Measurements from ENCODE around the gene SLC47A1. TPM values are rescaled to one million over a fixed set of nuclear protein-coding genes. Genes with fewer than 3 reads are reported as not detected.

Gene SLC47A1
- polyA plus RNA-seq, 2 of the 4 experiments (the other 2 are of a cell fraction), result 21.1 to 24.6 TPM

GRCh38 chr17:19540706-19541370, 7.2 kb downstream of the SLC47A1 start:
- ATAC-seq (no peak), FAIRE-seq (no peak), DNase-seq (ENCODE audit: low read depth in 1 of 2, low spot score in 1 of 2) (no peak)
- POLR2A ChIA-PET, result interaction anchor here (1.9 kb wide), 1 partner anchor 108 kb away, joined by 6 read pairs; the partner anchor contains the start of gene ALDH3A2
- H3K4me1 ChIP-seq, result no peaks in the 10 kb centered on the region
- H3K4me3 ChIP-seq, result no peak overlapping the region
- CTCF ChIA-PET, result interaction anchor here (0.8 to 2.0 kb wide), 6 partner anchors 10 to 226 kb away, joined by 3 to 7 read pairs (median 4); no protein-coding TSS in a partner anchor
- TF ChIP-seq ZFP36 (IDR thresholded peaks at IDR 0.05; ENCODE audit: borderline replicate concordance, partially characterized antibody) (no peak), MAX (IDR thresholded peaks at IDR 0.05) (no peak), SMC3 (IDR thresholded peaks at IDR 0.05) (no peak), CHD4 (IDR thresholded peaks at IDR 0.05; ENCODE audit: borderline replicate concordance) (no peak), MYC (IDR thresholded peaks at IDR 0.05; ENCODE audit: borderline replicate concordance, low read length) (no peak), HEYL (CRISPR knock-in tag; IDR thresholded peaks at IDR 0.05) (no peak), JUNB (IDR thresholded peaks at IDR 0.05) (no peak), KDM1A (IDR thresholded peaks at IDR 0.05; ENCODE audit: low read depth) (no peak)
- H3K4me2 ChIP-seq, result no peak overlapping the region
- 91% methylated on average over 13 of the region's 13 CpGs for WGBS (ENCODE audit: missing lambda C conversion rate)
- no peak overlapping the region for H3K27ac ChIP-seq
- H3K9me3 ChIP-seq, result no peaks in the 10 kb centered on the region

- CTCF ChIA-PET, result interaction anchor here (0.8 to 2.0 kb wide), 7 partner anchors 10 to 225 kb away, joined by 3 to 7 read pairs (median 4); no protein-coding TSS in a partner anchor
- POLR2A ChIA-PET, result interaction anchor here (1.9 kb wide), 1 partner anchor 107 kb away, joined by 6 read pairs; the partner anchor contains the start of gene ALDH3A2
- no peak for ATAC-seq
- 89% methylated on average over 6 of the region's 6 CpGs for WGBS (ENCODE audit: missing lambda C conversion rate)
- no peak overlapping the region for H3K27ac ChIP-seq
- FAIRE-seq, result no peak
- no peaks in the 10 kb centered on the region for H3K9me3 ChIP-seq
- H3K4me3 ChIP-seq, result no peak overlapping the region
- TF ChIP-seq ZFP36 (IDR thresholded peaks at IDR 0.05; ENCODE audit: borderline replicate concordance, partially characterized antibody) (no peak), EP300 (IDR thresholded peaks at IDR 0.05) (no peak), HEYL (CRISPR knock-in tag; IDR thresholded peaks at IDR 0.05) (no peak), HOXB5 (CRISPR knock-in tag; IDR thresholded peaks at IDR 0.05) (no peak), KDM1A (IDR thresholded peaks at IDR 0.05; ENCODE audit: low read depth) (no peak), USF2 (IDR thresholded peaks at IDR 0.05) (no peak), TP53 (CRISPR knock-in tag; IDR thresholded peaks at IDR 0.05) (no peak), CBX8 (IDR thresholded peaks at IDR 0.05) (no peak), FOSL2 (IDR thresholded peaks at IDR 0.05) (no peak), FOSL2 (CRISPR knock-in tag; IDR thresholded peaks at IDR 0.05) (no peak), CEBPB (IDR thresholded peaks at IDR 0.05) (no peak), MAZ (IDR thresholded peaks at IDR 0.05; ENCODE audit: borderline replicate concordance, low read depth, low read length) (no peak), HOXB13 (CRISPR knock-in tag; IDR thresholded peaks at IDR 0.05; ENCODE audit: low read depth) (no peak), HOXA7 (CRISPR knock-in tag; IDR thresholded peaks at IDR 0.05) (no peak), PBX3 (IDR thresholded peaks at IDR 0.05) (no peak), NR3C1 (IDR thresholded peaks at IDR 0.05) (no peak), JUN (IDR thresholded peaks at IDR 0.05) (no peak), FOSB (CRISPR knock-in tag; IDR thresholded peaks at IDR 0.05) (no peak), ESRRA (IDR thresholded peaks at IDR 0.05; ENCODE audit: borderline replicate concordance, low read length) (no peak)
- no peak overlapping the region for H3K4me2 ChIP-seq
- DNase-seq (ENCODE audit: low read depth in 1 of 2, low spot score in 1 of 2), result no peak
- H3K4me1 ChIP-seq, result no peaks in the 10 kb centered on the region; the same call in 2 of the 3 replicates
Measured at GRCh38 chr17:19541445-19541844, 7.8 kb downstream of the SLC47A1 start.

All from A549 (cell line).